MCF 10A (cell line): ENCODE results near the gene PAX6. TPM values are rescaled to one million over a fixed set of nuclear protein-coding genes. Genes with fewer than 3 reads are reported as not detected.

ENCODE experiments used
- BruUV-seq: library from RNA; stranded (reverse); fragments of 400-500 nt; replicated peaks from 2 replicates; lab custom pipeline; 2021; lab: Mats Ljungman, UMichigan
- CTCF ChIA-PET: fragments of 300-600 bp; sonication (Branson Sonifier 250); formaldehyde crosslinking; extraction: SDS; loops from one replicate; lab custom pipeline; 2021; ENCODE audit warnings: antibody characterized with exemption, inconsistent platforms; lab: Yijun Ruan, JAX
- POLR2A ChIA-PET: fragments of 300-600, 350-650 bp; sonication (Branson Sonifier 250); formaldehyde crosslinking; extraction: SDS; loops from one replicate; lab custom pipeline; 2020; ENCODE audit warnings: antibody characterized with exemption, inconsistent platforms; lab: Yijun Ruan, JAX
- DNase-seq: peaks from one replicate; pipeline ENCODE4 v3.0.0-alpha.2; 2018; ENCODE audit not compliant: unreplicated experiment
- H3K27ac Mint-ChIP-seq: one replicate; pipeline ENCODE4 v1.8.0; 2022; ENCODE audit warnings: mild to moderate bottlenecking, low read depth, mixed read lengths; ENCODE audit not compliant: unreplicated experiment
- H3K27me3 Mint-ChIP-seq: one replicate; pipeline ENCODE4 v1.8.0; 2022; ENCODE audit warnings: mixed read lengths; ENCODE audit not compliant: insufficient read depth, unreplicated experiment
- H3K36me3 Mint-ChIP-seq: one replicate; pipeline ENCODE4 v1.8.0; 2022; ENCODE audit warnings: mild to moderate bottlenecking, moderate library complexity, mixed read lengths; ENCODE audit not compliant: insufficient read depth, unreplicated experiment
- H3K4me1 Mint-ChIP-seq: one replicate; pipeline ENCODE4 v1.8.0; 2022; ENCODE audit warnings: mixed read lengths; ENCODE audit not compliant: insufficient read depth, unreplicated experiment
- H3K4me3 Mint-ChIP-seq: one replicate; pipeline ENCODE4 v1.8.0; 2022; ENCODE audit warnings: mild to moderate bottlenecking, moderate library complexity, mixed read lengths; ENCODE audit not compliant: unreplicated experiment
- H3K9me3 Mint-ChIP-seq: one replicate; pipeline ENCODE4 v1.8.0; 2022; ENCODE audit warnings: mixed read lengths; ENCODE audit not compliant: unreplicated experiment
- CTCF ChIP-seq: fragments of 200-600 bp; IDR thresholded peaks from one replicate; pipeline ENCODE4 v1.8.0; 2022; ENCODE audit warnings: antibody characterized with exemption, mild to moderate bottlenecking; ENCODE audit not compliant: unreplicated experiment
- intact Hi-C: fragments of 100-400 bp; cut with micrococcal nuclease; formaldehyde crosslinking; loops from 2 replicates; pipeline ENCODE4 v1.14.1; 2022
- total RNA-seq: library from RNA; stranded (reverse); gene quantifications from 2 replicates; pipeline ENCODE4 v1.2.3, GENCODE V29; 2022

The PAX6 gene
- total RNA-seq, 1 experiment from 2014 or later, result not detected

- no peaks in the 10 kb centered on the region for H3K4me1 Mint-ChIP-seq
- no peak for DNase-seq
- H3K4me3 Mint-ChIP-seq, result no peak overlapping the region
- ChIA-PET POLR2A (no interaction called here), CTCF (interaction anchor here (0.6 kb wide), 1 partner anchor 211 kb away, joined by 3 read pairs; no protein-coding TSS in a partner anchor)
- intact Hi-C loops, result no loop called here
- no peaks in the 10 kb centered on the region for H3K9me3 Mint-ChIP-seq
- H3K27ac Mint-ChIP-seq, result no peak overlapping the region
- BruUV-seq, result no TSS peak
- no peak for TF ChIP-seq CTCF
- H3K36me3 Mint-ChIP-seq, result peaks cover 4% of the 10 kb centered on the region
- H3K27me3 Mint-ChIP-seq, result no peaks in the 10 kb centered on the region
These were observed 39.2 kb upstream of the PAX6 start for GRCh38 chr11:31850365-31850764.

- BruUV-seq, result no TSS peak
- Mint-ChIP-seq H3K4me3 (no peak overlapping the region), H3K4me1 (no peaks in the 10 kb centered on the region), H3K27ac (no peak overlapping the region), H3K27me3 (peaks cover 3% of the 10 kb centered on the region), H3K9me3 (no peaks in the 10 kb centered on the region), H3K36me3 (no peaks in the 10 kb centered on the region)
- TF ChIP-seq CTCF, result no peak
- intact Hi-C loops, result no loop called here
- ChIA-PET POLR2A (interaction anchor here (1.0 kb wide), 1 partner anchor 11 kb away, joined by 3 read pairs; no protein-coding TSS in a partner anchor), CTCF (no interaction called here)
- no peak for DNase-seq
These were observed 36.6 kb upstream of the PAX6 start for GRCh38 chr11:31847761-31848160.

- H3K27ac Mint-ChIP-seq, result no peak overlapping the region
- no peaks in the 10 kb centered on the region for H3K9me3 Mint-ChIP-seq
- peaks cover 26% of the 10 kb centered on the region for H3K27me3 Mint-ChIP-seq
- no TSS peak for BruUV-seq
- H3K36me3 Mint-ChIP-seq, result no peaks in the 10 kb centered on the region
- DNase-seq, result no peak
- no peaks in the 10 kb centered on the region for H3K4me1 Mint-ChIP-seq
- intact Hi-C loops, result no loop called here
- H3K4me3 Mint-ChIP-seq, result no peak overlapping the region
- POLR2A ChIA-PET, result no interaction called here
- TF ChIP-seq CTCF, result no peak
- CTCF ChIA-PET, result interaction anchor here (0.7 to 1.2 kb wide), 2 partner anchors 25 to 367 kb away, joined by 5 read pairs; no protein-coding TSS in a partner anchor
These were observed 34.2 kb upstream of the PAX6 start for GRCh38 chr11:31845331-31845730.

GRCh38 chr11:31844351-31844750 is 33.2 kb upstream of the PAX6 start:
- DNase-seq, result peak; percentile 5
- TF ChIP-seq CTCF, result no peak
- H3K4me1 Mint-ChIP-seq, result no peaks in the 10 kb centered on the region
- ChIA-PET CTCF (interaction anchor here (0.6 to 1.2 kb wide), 2 partner anchors 26 to 1318 kb away, joined by 4 to 5 read pairs; no protein-coding TSS in a partner anchor), POLR2A (no interaction called here)
- intact Hi-C loops, result no loop called here
- H3K9me3 Mint-ChIP-seq, result no peaks in the 10 kb centered on the region
- no TSS peak for BruUV-seq
- no peak overlapping the region for H3K27ac Mint-ChIP-seq
- no peak overlapping the region for H3K4me3 Mint-ChIP-seq
- H3K36me3 Mint-ChIP-seq, result no peaks in the 10 kb centered on the region
- peaks cover 36% of the 10 kb centered on the region for H3K27me3 Mint-ChIP-seq
